A172 (cell line): ENCODE measurements around the gene ERCC2. TPM values are rescaled to one million over a fixed set of nuclear protein-coding genes. Genes with fewer than 3 reads are reported as not detected.
"Not testable (repeated sequence)": the region's sequence is repeated elsewhere in the genome, so short reads cannot be mapped to it uniquely, and the experiment has no call there.

Experiments used
- DNase-seq: peaks from one replicate; pipeline ENCODE4 v3.0.0-alpha.2; 2015; ENCODE audit warnings: low spot score
- total RNA-seq: library from RNA; depleted of rRNA; stranded (reverse); fragments of >200 nt; shearing (Covaris generic); gene quantifications from 2 replicates; pipeline ENCODE4 v1.2.3, GENCODE V29; 2014

ERCC2 gene
- total RNA-seq, 1 experiment from 2014 or later: 19.5 TPM

DNA sequence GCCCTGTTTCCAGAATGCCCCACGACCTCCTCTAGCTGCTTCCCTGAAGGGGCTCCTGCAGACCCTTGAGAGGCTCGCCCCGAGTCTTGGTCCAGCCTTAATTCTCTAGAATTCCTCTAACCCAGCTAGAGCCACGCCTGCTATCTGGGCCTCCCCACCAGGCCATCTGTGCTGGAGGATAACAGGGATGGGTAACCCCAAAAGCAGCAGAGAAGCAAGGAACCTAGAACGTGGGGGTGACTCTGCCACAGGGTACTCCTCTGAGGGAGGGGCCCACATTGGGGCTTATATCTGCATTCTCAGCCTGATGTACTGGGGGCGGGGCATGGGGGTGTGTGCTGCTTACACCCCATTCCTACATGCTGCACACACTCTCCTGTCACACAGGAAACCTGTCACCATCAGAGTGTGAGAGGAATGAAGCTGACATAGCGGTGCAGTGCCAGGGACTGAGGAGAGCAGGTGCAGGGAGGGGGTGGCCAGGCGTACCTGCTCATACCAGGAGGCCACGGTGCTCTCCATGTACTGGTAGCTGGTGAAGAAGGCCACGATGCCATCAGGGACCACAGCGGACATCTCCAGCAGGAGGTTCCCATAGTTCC is 16.0 kb downstream of the ERCC2 start:
- DNase-seq: no peak

DNA sequence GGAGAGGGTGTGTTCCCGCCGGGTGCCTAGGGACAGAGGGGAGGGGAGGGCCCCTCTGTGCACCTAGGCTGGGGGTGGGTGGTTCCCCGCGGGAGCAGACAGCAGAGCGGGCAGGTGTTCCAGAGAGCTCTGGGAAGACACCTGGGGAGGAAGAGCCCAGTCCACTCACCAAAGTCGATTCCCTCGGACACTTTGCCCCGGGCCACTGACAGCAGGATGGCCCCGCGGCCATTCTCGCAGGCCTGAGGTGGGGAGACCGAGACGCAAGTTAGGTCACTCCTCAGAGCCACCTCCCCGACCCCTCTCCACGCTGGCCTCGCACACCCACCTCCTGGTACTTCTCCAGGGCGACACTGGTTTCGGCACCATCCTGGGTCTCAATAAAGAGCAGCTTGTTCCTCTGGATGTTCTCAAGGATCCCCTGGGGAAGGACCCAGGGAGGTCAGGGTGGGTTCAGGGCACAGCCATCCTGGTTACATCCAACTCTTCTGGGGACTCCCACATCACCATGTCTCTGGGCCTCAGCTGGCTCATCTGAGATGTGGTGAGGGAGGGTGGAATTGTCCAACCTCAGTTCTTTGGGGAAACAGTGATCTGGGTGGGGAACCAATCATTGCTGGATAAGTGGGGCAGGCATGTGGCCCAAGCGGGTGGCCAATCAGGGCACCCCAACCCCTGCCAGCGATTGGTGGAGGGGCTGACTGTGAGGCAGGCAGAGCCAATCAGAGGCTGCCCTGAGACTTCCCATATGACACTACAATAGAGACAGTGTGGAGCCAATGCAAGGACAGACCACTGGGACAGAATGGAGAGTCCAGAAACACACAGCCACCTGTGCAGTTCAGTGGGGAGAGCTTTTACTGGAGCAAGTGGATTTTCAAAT is 17.2 kb downstream of the ERCC2 start:
- no peak for DNase-seq

DNA sequence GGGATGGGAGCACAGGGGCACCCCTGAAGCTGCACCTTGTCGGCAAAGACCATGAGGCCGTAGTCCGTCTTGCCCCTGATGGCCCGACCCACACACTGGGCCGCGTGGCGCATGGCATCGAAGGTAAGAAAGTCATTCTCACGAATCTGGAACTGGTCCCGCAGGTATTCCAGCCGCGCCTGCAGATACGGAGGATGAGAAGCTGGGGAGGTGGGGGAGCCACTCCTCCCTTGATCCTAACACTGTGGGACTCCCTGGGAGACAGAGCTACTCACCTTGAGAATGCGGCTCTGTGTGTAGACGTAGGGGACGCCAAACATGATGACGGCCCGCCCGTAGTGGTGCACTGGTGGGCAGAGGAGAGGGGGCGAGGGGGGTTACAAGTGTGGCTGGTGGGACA is 17.9 kb downstream of the ERCC2 start:
- DNase-seq: no peak

DNA sequence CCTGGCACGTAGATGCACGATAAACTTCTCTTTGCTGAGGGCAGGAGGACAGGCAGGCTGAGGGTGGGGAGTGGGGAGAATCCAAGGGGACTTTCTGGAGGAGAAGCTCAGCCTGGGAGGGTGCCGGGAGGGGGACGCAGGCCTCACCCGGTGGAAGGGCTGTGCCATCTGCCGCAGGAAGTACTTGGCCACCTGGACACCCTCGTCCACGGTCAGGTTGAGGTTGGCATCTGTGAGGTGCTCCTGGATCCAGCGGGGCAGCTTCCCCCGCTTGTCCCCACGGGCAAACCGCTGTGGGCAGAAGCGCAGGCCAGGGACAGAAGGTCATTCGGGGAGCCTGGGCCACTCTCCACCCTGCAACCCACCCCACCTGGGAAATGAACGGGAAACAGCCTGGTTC is 18.3 kb downstream of the ERCC2 start:
- no peak for DNase-seq

DNA sequence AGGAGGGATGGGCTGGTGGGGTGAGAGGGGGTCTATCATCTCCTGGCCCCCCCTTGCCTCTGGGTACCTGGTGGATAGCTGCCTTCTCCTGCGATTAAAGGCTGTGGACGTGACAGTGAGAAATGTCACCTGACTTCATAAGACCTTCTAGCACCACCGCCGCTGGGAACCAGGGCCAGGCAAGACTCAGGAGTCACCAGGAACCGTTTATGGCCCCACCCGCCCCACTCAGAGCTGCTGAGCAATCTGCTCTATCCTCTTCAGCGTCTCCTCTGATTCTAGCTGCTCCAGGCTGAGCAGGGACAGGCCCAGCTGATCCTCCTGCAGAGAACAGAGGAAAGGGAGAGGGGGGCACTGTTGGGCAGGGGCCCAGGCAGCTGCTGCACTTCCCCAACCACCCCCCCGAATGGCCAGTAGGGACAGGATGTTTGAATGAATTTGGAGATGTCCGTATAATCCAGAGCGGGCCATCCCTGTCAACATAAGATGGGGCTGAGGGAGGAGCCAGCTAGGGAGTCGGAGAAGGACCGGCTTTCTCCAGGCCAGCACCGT is 18.9 kb downstream of the ERCC2 start:
- no peak for DNase-seq

DNA sequence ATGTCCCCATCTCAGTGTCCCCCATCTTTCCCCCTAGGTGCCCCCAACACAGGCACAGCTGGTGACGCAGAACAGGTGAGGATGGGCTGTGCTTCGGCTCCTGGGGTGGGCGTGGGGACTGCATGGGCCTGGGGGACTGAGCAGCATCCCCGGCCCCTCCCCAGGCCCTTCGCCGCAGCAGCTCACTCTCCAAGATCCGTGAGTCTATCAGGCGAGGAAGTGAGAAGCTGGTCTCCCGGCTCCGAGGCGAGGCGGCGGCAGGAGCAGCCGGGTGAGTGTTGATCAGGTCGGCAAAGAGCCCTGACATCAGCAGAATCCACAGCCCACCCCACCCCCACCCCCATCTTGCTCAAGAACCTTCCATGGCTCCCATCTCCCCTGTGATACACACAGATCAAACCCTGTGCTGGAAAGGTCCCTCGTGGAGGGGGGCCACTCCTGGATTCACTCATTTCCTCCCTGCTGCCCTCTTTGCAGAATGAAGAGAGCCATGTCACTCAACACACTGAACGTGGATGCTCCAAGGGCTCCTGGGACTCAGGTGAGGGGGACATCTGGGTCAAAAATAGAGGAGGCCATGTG is 19.8 kb downstream of the ERCC2 start:
- no peak for DNase-seq

DNA sequence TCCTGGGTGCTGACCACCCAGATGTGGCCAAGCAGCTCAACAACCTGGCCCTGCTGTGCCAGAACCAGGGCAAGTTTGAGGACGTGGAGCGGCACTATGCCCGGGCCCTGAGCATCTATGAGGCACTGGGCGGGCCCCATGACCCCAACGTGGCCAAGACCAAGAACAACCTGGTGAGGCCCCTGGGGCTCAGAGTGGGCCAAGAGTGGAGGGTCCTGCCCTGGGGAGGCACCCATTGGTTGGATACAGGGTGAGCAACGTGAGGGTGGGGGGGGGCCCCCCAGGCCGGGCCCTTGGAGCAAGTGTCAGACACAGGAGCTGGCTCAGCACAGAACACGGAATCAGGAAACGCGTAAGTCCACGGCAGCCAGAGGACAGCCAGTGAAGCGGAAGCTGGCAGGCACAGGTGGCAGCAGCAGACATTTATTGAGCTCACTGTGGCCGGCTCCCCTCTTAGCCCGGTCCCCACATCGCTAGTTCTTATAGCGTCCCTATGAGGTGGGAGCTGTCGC is 20.9 kb downstream of the ERCC2 start:
- no peak for DNase-seq

DNA sequence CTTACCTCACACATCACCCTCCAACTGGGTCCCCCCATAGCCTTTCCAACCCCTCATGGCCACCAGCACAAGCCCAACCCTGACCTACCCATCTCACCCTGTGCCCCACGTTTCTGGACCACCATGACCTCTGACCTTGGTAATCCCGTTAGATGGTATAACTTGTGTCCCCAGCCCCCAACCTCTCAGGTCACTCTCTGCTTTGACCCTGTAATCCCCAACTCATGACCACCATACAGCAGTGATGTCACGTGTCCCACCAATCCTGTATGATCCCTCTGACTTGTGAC is 21.3 kb downstream of the ERCC2 start:
- DNase-seq: no peak

DNA sequence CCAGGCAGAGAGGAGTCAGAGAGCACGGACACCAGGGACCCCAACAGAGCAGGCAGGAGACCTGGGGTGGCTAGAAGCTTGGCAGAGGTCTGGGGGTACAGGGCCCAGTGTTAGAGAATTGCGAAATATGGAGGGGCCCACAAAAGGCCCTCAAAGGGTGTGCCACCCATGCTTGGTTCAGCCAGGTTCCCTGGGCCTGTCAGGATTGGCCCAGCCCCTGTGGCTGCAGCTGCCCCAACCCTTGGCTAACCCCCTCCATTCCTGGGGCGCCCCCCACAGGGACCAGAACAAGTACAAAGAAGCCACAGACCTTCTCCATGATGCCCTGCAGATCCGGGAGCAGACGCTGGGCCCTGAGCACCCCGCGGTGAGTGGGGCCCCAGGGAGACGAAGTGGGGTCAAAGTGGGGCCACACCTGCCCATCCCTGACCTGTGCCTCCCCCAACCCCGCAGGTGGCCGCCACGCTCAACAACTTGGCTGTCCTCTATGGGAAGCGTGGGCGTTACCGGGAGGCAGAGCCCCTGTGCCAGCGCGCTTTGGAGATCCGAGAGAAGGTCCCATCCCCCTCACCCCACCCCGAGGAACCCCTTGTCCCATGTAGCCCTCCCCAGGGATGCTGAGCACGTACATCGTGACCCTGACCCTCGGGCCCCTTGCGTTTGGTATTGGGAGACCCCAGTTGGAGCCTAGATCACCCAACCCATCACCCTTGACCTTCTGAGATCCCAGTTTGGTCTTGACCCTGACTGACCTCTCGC is 21.8 kb downstream of the ERCC2 start:
- DNase-seq: no peak

DNA sequence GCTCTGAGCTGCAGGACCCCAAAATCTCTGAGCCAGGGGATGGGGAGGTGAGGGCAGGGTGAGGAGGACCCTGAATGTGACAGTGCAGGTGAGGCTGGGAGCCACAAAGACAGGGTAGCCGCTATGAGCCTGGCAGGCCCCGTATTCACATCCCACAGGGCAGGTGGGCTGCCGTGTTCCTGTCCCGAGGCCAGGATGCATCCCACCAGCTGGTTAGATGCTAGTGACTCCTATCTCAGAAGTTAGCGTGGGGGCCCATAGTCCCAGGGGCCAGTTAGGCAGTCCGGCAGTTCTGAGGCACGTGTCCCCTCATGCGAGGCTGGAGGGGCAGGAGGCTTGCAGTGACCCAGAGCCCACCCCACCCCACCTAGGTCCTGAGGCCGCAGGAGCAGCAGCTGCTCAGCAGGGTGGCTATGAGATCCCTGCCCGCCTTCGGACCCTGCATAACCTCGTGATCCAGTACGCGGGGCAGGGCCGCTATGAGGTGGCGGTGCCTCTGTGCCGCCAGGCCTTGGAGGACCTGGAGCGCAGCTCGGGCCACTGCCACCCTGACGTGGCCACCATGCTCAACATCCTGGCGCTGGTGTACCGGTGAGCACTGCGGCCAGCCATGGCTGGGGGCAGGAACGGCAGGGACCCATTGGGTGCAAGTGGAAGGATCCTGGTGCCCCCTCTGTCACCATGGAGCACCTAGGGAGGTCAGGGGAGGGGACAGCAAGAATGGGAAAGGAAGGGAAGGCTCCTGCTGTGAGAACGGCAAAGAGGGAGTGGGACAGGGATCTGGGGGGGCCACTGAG is 22.6 kb downstream of the ERCC2 start:
- no peak for DNase-seq

DNA sequence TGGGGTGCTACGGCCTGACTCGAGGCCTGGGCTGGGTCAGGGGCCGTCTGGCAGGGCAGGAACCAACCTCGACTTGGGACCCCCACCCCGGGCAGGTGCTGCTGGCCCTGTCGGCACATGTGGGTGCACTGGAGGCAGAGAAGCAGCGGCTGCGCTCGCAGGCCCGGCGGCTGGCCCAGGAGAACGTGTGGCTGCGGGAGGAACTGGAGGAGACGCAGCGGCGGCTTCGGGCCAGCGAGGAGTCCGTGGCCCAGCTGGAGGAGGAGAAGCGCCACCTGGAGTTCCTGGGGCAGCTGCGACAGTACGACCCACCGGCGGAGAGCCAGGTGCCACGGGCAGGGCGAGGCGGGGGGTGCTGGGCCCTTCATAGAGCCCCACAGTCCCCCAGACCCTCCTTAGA is 23.9 kb downstream of the ERCC2 start:
- no peak for DNase-seq

DNA sequence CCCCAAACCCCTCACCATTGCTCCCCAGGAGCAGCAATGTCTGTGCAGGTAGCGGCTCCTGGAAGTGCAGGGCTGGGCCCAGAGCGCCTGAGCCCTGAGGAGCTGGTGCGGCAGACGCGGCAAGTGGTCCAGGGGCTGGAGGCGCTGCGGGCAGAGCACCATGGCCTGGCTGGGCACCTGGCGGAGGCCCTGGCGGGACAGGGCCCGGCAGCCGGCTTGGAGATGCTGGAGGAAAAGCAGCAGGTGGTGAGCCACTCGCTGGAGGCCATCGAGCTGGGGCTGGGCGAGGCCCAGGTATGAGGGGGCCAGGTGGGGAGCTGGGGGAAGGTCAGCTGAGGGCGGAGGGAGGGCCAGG is 24.9 kb downstream of the ERCC2 start:
- DNase-seq: no peak

DNA sequence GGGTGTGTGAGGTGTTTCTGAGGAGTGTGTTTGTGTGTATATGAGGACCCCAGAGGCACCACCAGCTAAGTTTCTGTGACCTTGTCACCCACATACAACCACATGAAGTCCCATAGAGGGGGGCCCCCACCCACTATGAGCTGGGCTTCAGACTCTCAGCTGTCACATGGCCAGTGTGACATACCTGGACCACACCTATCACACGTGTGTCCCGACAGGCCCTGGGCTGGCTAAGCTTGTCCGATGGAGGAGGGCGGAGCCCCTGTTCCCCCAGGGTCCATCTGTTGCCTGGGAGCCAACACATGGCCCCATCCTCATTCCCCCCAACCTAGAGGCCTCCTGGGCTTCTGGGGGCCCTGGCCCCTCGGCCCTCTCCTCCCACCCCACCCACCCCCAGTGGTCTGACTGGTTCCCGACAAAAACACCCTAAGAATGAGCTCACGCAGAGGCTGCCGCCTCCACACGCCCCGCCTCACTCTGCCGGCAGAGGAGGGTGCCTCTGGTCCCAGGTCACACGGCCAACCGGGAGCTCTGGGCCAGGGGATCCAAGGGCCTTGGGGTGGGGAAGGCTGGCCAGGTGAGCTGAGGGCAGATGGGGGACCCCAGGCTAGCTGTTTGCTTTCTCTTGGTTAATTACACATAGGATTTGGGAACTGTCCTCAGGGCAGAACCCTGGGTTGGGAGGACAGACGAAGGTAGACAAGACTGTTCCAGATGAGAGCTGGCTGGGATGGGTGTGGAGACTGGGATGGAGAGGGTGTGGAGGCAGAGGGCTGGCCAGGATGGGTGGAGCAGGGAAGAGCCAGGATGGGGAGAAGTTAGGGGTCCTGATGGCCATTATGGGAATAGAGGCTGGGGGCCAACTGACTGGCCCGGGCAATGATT is 25.5 kb downstream of the ERCC2 start:
- DNase-seq: no peak

DNA sequence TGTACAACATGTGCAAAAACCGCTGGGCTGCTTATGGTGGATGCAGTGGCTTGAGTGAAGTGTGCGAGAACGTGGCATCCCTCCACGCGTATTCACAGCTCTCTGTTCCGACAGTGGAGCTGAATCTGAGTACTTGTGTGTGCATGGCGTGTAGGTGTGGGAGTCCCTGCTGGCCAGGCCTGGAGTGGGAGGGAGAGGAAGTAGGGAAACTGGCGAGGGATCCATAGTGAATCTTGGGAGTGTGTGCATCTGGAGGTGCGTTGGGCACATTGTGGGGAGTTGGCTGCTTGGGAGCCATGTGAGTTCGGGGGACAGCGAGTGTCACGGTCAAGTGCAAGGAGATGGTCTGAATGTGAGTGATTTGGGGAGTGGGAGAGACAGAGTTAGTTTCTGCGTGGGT is 27.5 kb downstream of the ERCC2 start:
- no peak for DNase-seq

DNA sequence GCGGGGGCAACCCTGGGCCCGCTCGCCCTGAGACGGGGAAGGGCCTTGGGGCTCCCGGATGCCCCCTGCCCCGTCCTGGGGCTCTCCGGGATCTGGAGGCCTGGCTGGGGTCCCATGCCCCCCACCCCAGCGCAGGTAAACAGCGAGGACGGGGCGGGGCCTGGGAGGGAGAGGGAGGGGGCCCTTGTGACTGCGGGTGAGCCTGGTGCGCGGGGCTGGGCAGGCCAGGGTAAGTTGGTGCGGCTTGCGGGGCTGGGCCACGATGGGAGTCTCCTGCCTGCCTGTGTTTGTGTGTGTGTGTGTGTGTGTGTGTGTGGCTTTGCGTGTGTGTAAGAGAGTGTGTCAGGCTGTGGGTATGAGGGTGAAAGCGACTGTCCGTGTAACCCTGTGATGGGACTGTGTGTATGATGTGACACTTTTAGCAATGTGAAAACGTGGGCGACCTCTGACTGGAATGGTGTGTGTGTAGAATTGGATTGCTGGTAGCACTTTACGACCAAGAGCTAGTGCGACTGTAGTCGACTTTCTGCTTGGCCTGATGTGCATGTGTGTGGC is 29.4 kb downstream of the ERCC2 start:
- no peak for DNase-seq

DNA sequence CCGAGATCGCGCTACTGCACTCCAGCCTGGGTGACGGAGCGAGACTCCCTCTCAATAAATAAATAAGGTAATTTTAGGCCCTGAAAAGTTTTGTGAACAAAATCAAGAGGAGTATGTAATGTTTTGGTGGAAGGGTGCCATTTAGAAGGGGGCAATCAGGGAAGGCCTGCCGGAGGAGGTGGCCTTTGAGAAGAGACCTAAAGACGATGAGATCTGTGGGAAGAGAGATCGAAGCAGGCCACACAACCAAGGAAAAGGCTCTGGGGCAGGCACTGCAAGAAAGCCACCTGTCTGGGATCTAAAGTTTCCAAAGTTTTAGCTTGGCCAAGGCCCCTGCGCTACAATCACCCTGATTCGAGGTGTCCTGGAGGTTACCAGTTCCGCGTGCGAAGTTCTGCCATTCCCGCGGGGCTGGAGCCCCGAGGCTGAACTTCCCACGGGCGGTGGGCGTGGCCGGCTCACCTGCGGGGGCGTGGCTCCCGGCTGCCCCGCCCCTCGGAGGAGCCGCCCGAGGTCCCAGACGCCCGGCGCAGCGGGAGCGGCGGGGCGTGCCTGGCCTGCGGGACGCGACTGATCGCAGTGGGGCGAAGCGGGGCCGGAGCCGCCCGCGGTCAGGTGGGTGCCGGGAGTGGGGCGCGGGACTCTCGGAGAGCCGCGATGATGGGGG is 30.0 kb downstream of the ERCC2 start, which contains the start of gene KLC3:
Gene KLC3, plus strand, starts transcription at position 519 of the 667 bp plus-strand sequence. CDS start 4,792 bp downstream, outside the sequence.
- DNase-seq: no peak

DNA sequence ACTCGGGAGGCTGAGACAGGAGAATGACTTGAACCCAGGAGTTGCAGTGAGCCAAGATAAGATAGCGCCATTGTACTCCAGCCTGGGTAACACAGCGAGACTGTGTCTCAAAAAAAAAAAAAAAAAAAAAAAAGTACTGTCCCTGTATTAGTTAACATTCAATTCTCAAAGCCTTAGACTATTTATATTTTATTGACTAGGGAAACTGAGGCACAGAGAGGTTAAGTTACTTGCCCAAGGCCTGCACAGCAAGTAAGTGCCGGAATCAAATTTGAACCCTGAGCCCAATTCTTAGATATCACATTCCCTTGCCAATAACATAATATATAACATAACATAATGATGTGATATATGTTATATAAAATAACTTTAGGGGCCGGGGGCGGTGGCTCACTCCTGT is 30.7 kb downstream of the ERCC2 start:
- no peak for DNase-seq

DNA sequence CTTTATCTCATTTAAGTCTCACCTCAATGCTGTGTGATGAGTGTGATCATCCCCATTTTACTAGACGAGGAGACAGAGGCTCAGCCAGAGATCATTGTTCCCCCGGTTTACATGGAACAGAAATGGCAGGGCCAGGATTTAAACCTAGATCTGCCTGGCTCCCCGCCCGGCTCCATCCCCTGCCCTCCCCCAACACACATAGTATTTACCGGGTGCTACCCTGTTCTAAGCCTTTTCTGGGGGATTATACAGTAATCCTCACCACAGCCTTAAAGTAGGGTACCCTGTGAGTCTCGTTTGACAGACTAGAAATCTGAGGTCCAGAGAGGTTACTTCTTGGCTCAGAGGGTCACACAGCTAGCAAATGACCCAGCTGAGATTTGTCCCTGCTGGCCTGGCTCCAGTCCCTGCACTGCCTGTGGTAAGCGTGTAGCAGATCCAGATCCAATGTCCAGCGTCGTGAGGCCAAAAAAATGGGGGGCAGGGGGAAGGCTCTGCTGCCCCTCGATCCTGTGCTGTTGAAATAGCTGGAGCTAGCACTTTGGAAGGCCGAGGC is 33.6 kb downstream of the ERCC2 start:
- no peak for DNase-seq

DNA sequence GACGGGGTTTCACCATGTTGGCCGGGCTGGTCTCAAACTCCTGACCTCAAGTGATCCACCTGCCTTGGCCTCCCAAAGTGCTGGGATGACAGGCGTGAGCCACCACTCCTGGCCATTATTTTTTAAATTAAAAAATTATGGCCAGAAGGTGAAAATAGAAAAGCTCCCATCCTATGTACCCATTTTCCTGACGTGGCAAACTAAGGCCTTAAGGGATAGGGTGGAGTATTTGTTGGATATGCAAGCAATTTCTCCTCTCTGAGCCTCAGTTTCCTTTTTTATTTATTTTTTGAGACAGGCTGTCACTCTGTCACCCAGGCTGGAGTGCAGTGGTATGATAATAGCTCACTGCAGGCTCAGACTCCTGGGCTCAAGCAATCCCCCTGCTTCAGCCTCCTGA is 35.5 kb downstream of the ERCC2 start:
- not testable (repeated sequence) for DNase-seq
